K562 (cell line): Measurements from ENCODE around the gene ZKSCAN4. TPM values are rescaled to one million over a fixed set of nuclear protein-coding genes. Genes with fewer than 3 reads are reported as not detected.

Experiments used
- ARHGAP35 ChIP-seq: fragments of 450-650 bp; IDR thresholded peaks from 2 replicates; pipeline ENCODE4 v1.6.1; 2018; ENCODE audit not compliant: partially characterized antibody
- DLX4 ChIP-seq: fragments of 250-450 bp; sonication (Bioruptor Pico); IDR thresholded peaks from 2 replicates; pipeline ENCODE4 v1.6.1; 2021; ENCODE audit warnings: mild to moderate bottlenecking
- DPF2 ChIP-seq: fragments of 450-650 bp; IDR thresholded peaks from 2 replicates; pipeline ENCODE4 v1.6.1; 2016
- GATA2 ChIP-seq: sonication (generic); formaldehyde crosslinking; IDR thresholded peaks from 2 replicates; pipeline ENCODE4 v1.4.0; 2020; ENCODE audit warnings: mild to moderate bottlenecking, missing genetic modification reagents
- KAT8 ChIP-seq: fragments of 450-650 bp; IDR thresholded peaks from 2 replicates; pipeline ENCODE4 v1.6.1; 2016; ENCODE audit warnings: low read depth, mild to moderate bottlenecking
- MAZ ChIP-seq, 2 experiments: fragments of 450-650 bp in 1 of 2; sonication (generic) in 1 of 2; formaldehyde crosslinking; IDR thresholded peaks in 1 of 2; conservative IDR thresholded peaks in 1 of 2; 2 replicates each; pipeline versions ENCODE4 v1.4.0 to v1.5.0; 2020; ENCODE audit warnings: mild to moderate bottlenecking in 1 of 2, missing genetic modification reagents in 1 of 2
- MTF1 ChIP-seq: fragments of 250-450 bp; sonication (Bioruptor Pico); IDR thresholded peaks from 2 replicates; pipeline ENCODE4 v1.9.0; 2021; ENCODE audit warnings: moderate library complexity, mild to moderate bottlenecking, inconsistent platforms, borderline replicate concordance
- RBFOX2 ChIP-seq: fragments of 200-400 bp; formaldehyde crosslinking; IDR thresholded peaks from 2 replicates; pipeline ENCODE4 v1.6.1; 2017; ENCODE audit warnings: low read depth, mild to moderate bottlenecking, low read length, moderate library complexity
- SAP30 ChIP-seq: fragments of 200-600 bp; sonication (generic); IDR thresholded peaks from 2 replicates; pipeline ENCODE4 v1.6.1; 2012; ENCODE audit warnings: borderline replicate concordance, low read depth, mild to moderate bottlenecking, moderate library complexity, low read length, control low read depth, inconsistent platforms; ENCODE audit not compliant: insufficient read depth, poor library complexity, severe bottlenecking
- SMARCE1 ChIP-seq: fragments of 450-650 bp; IDR thresholded peaks from 2 replicates; pipeline ENCODE4 v1.7.1; 2016; ENCODE audit warnings: mild to moderate bottlenecking
- ZFP30 ChIP-seq: fragments of 250-450 bp; sonication (Bioruptor Pico); IDR thresholded peaks from 2 replicates; pipeline ENCODE4 v1.8.0; 2022; ENCODE audit warnings: moderate library complexity, mild to moderate bottlenecking, inconsistent platforms, borderline replicate concordance
- ZHX1 ChIP-seq: fragments of 150-350 bp; conservative IDR thresholded peaks from 2 replicates; pipeline ENCODE4 v1.6.1; 2014; ENCODE audit warnings: low read length
- ZNF212 ChIP-seq: fragments of 450-650 bp; formaldehyde crosslinking; IDR thresholded peaks from 2 replicates; pipeline ENCODE4 v1.4.0; 2020; ENCODE audit warnings: mild to moderate bottlenecking
- polyA plus RNA-seq, 8 experiments: library from polyadenylated mRNA; depleted of rRNA in 4 of 8; stranded (reverse) in 5 of 8; unstranded in 3 of 8; fragments of >200 nt; fragmentation: Nextera tagmentation in 2 of 8; fragmentation: Illumina TruSeq in 1 of 8; extraction: Ambion mirVana in 2 of 8; extraction: Trizol in 1 of 8; gene quantifications; 2 replicates each; pipeline versions ENCODE4 v1.2.1 to v1.2.3, GENCODE V29; 2011 to 2014; ENCODE audit warnings: inconsistent platforms in 1 of 8, missing spikeins in 1 of 8
- total RNA-seq, 7 experiments: library from RNA; depleted of rRNA in 6 of 7; stranded (reverse); fragments of >200 nt in 6 of 7; fragmentation: Illumina TruSeq in 2 of 7; extraction: Trizol in 2 of 7; gene quantifications; 2 replicates each; pipeline versions ENCODE4 v1.2.1 to v1.2.3, GENCODE V29; 2011 to 2021; ENCODE audit warnings: low replicate concordance in 1 of 7
- TF ChIP-seq, protein P1 (sequence below), 2 experiments: fragments of 150-350 bp in 1 of 2; IDR thresholded peaks; 2 replicates each; pipeline ENCODE4 v1.6.1; 2012 to 2016; ENCODE audit warnings: low read depth in 2 of 2, low read length in 2 of 2, mild to moderate bottlenecking in 1 of 2, moderate library complexity in 1 of 2
- TF ChIP-seq, protein P2 (sequence below): fragments of 250-450 bp; sonication (Bioruptor Pico); IDR thresholded peaks from 2 replicates; pipeline ENCODE4 v1.4.0; 2020; ENCODE audit warnings: mild to moderate bottlenecking

ZKSCAN4 gene
- total and polyA plus RNA-seq, 9 of the 15 experiments (the other 6 are each of a cell fraction or from before 2014, with no cell fraction given), result 1.2 to 5.3 (median 4.7) TPM

DNA sequence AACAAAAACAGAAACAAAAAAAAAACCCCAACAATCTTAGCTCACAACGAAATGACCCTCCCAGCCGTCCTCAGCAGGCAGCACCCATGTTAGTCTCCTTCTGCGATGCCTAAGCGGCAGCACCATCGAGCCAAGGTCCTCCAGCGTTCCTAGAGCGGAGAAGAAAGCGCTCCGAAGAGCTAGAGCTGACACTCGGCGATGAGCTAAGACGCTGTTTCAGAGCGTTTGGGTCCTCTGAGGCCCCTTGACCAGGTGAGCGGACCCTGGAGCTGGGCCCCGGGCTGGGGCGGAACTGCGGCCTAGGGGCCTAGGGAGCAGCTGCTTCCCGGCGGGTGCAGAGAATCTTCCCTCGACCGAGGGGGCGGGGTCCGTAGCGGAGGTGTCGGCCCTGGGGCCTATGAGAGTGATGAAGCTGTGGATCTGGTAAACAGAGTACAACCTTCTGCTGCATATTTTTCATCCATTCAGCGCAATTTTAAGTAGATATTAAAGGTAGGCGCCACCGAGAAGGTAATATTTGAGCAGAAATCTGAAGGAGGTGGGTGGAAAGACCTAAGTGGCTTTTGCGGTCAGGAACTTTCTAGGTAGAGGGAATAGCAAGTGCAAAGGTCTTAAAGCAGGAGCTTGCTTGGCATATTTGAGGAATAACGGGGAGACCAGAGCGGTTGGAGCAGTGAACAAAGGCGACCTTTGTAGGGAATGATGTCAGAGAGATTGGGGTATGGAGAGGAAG lies 15.1 kb upstream of the ZKSCAN4 start, which contains the start of gene ZSCAN26 (continued):
- TF ChIP-seq RBFOX2 (peak; percentile 87), ZNF212 (CRISPR knock-in tag) (no peak), KAT8 (no peak), ARHGAP35 (no peak), ZHX1 (0 out of 2 replicates have a peak, but pooled peaks have one; percentile 39), GATA2 (CRISPR knock-in tag) (no peak), ZFP30 (0 out of 2 replicates have a peak, but pooled peaks have one; percentile 47), DLX4 (CRISPR knock-in tag) (no peak), DPF2 (peak; percentile 16), SAP30 (peak; percentile 74), MAZ (CRISPR knock-in tag; conservative IDR thresholded peaks at IDR 0.05 in 1 of 2, IDR thresholded peaks at IDR 0.05 in 1 of 2) (peak; percentile 91 to 94), SMARCE1 (peak; percentile 21; the same call in 1 of the 2 replicates), MTF1 (CRISPR knock-in tag) (no peak)
- TF ChIP-seq, protein P1, sequence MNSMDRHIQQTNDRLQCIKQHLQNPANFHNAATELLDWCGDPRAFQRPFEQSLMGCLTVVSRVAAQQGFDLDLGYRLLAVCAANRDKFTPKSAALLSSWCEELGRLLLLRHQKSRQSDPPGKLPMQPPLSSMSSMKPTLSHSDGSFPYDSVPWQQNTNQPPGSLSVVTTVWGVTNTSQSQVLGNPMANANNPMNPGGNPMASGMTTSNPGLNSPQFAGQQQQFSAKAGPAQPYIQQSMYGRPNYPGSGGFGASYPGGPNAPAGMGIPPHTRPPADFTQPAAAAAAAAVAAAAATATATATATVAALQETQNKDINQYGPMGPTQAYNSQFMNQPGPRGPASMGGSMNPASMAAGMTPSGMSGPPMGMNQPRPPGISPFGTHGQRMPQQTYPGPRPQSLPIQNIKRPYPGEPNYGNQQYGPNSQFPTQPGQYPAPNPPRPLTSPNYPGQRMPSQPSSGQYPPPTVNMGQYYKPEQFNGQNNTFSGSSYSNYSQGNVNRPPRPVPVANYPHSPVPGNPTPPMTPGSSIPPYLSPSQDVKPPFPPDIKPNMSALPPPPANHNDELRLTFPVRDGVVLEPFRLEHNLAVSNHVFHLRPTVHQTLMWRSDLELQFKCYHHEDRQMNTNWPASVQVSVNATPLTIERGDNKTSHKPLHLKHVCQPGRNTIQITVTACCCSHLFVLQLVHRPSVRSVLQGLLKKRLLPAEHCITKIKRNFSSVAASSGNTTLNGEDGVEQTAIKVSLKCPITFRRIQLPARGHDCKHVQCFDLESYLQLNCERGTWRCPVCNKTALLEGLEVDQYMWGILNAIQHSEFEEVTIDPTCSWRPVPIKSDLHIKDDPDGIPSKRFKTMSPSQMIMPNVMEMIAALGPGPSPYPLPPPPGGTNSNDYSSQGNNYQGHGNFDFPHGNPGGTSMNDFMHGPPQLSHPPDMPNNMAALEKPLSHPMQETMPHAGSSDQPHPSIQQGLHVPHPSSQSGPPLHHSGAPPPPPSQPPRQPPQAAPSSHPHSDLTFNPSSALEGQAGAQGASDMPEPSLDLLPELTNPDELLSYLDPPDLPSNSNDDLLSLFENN (IDR thresholded peaks at IDR 0.05; ENCODE audit: low read depth in 2 of 2, low read length in 2 of 2), result no peak
- TF ChIP-seq, protein P2, sequence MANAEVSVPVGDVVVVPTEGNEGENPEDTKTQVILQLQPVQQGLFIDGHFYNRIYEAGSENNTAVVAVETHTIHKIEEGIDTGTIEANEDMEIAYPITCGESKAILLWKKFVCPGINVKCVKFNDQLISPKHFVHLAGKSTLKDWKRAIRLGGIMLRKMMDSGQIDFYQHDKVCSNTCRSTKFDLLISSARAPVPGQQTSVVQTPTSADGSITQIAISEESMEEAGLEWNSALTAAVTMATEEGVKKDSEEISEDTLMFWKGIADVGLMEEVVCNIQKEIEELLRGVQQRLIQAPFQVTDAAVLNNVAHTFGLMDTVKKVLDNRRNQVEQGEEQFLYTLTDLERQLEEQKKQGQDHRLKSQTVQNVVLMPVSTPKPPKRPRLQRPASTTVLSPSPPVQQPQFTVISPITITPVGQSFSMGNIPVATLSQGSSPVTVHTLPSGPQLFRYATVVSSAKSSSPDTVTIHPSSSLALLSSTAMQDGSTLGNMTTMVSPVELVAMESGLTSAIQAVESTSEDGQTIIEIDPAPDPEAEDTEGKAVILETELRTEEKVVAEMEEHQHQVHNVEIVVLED (CRISPR knock-in tag), result peak; percentile 48; the same call in 1 of the 2 replicates
